Naive thymus-derived CD4-positive, alpha-beta T cell (primary cell): ENCODE data around the gene VWCE. TPM values are rescaled to one million over a fixed set of nuclear protein-coding genes. Genes with fewer than 3 reads are reported as not detected.

ENCODE experiments used
- ATAC-seq: fragments of 150-1000 bp; cut with Tn5 transposase; 2 replicates; pipeline ENCODE4 v1.10.0; 2021; ENCODE audit warnings: mild to moderate bottlenecking, moderate library complexity
- CTCF ChIA-PET: fragments of 350-600 bp; sonication (Branson Sonifier 250); formaldehyde crosslinking; loops from one replicate; lab custom pipeline; 2021; ENCODE audit warnings: antibody characterized with exemption; lab: Charles Lee
- POLR2A ChIA-PET: fragments of 350-600 bp; sonication (Branson Sonifier 250); formaldehyde crosslinking; loops from one replicate; lab custom pipeline; 2021; ENCODE audit warnings: antibody characterized with exemption, inconsistent platforms; lab: Charles Lee
- DNase-seq, 9 donors: peaks; one replicate each; pipeline versions ENCODE4 v3.0.0 to v3.0.0-alpha.2; 2020 to 2022; ENCODE audit warnings: mixed read lengths in 1 of 9
- H3K27ac ChIP-seq: one replicate; pipeline ENCODE4 v1.7.0; 2013; ENCODE audit warnings: mild to moderate bottlenecking, low read depth, low read length, moderate library complexity
- H3K27me3 ChIP-seq, 2 donors: one replicate each; pipeline ENCODE4 v1.7.0; 2013; ENCODE audit warnings: low read length in 2 of 2, mild to moderate bottlenecking in 2 of 2, moderate library complexity in 2 of 2; ENCODE audit not compliant: control insufficient read depth in 2 of 2, insufficient read depth in 2 of 2
- H3K36me3 ChIP-seq, 3 experiments: 1 replicate in 2 of 3; 2 replicates in 1 of 3; pipeline ENCODE4 v1.7.0; 2013; ENCODE audit warnings: low read length in 3 of 3, mild to moderate bottlenecking in 3 of 3, moderate library complexity in 1 of 3; ENCODE audit not compliant: insufficient read depth in 3 of 3, control insufficient read depth in 2 of 3
- H3K4me1 ChIP-seq, 2 donors: one replicate each; pipeline ENCODE4 v1.7.0; 2013; ENCODE audit warnings: low read length in 2 of 2, mild to moderate bottlenecking in 2 of 2, moderate library complexity in 1 of 2; ENCODE audit not compliant: control insufficient read depth in 2 of 2, insufficient read depth in 2 of 2
- H3K4me3 ChIP-seq: 2 replicates; pipeline ENCODE4 v1.7.0; 2013; ENCODE audit warnings: mild to moderate bottlenecking, low read length
- H3K9me3 ChIP-seq, 3 experiments: 1 replicate in 2 of 3; 2 replicates in 1 of 3; pipeline ENCODE4 v1.7.0; 2013; ENCODE audit warnings: low read length in 3 of 3; ENCODE audit not compliant: control insufficient read depth in 2 of 3
- H3K27ac Mint-ChIP-seq, 9 donors: one replicate each; pipeline ENCODE4 v1.8.0; 2020 to 2022; ENCODE audit warnings: mixed read lengths in 9 of 9, mild to moderate bottlenecking in 8 of 9, moderate library complexity in 5 of 9, inconsistent platforms in 2 of 9
- H3K27me3 Mint-ChIP-seq, 5 donors: one replicate each; pipeline ENCODE4 v1.8.0; 2021 to 2022; ENCODE audit warnings: mixed read lengths in 5 of 5, mild to moderate bottlenecking in 1 of 5
- H3K36me3 Mint-ChIP-seq, 5 donors: one replicate each; pipeline ENCODE4 v1.8.0; 2020 to 2022; ENCODE audit warnings: mixed read lengths in 5 of 5, mild to moderate bottlenecking in 3 of 5, inconsistent platforms in 1 of 5
- H3K4me1 Mint-ChIP-seq, 7 donors: one replicate each; pipeline ENCODE4 v1.8.0; 2020 to 2022; ENCODE audit warnings: mixed read lengths in 7 of 7, mild to moderate bottlenecking in 3 of 7, inconsistent platforms in 1 of 7
- H3K4me3 Mint-ChIP-seq, 10 donors: one replicate each; pipeline ENCODE4 v1.8.0; 2020 to 2022; ENCODE audit warnings: mild to moderate bottlenecking in 10 of 10, mixed read lengths in 10 of 10, moderate library complexity in 6 of 10, inconsistent platforms in 2 of 10
- H3K9me3 Mint-ChIP-seq, 11 donors: one replicate each; pipeline ENCODE4 v1.8.0; 2020 to 2022; ENCODE audit warnings: mixed read lengths in 11 of 11, mild to moderate bottlenecking in 4 of 11, inconsistent platforms in 1 of 11, moderate library complexity in 1 of 11
- intact Hi-C, 2 donors: fragments of 100-400 bp; cut with micrococcal nuclease; formaldehyde crosslinking; loops; one replicate each; pipeline ENCODE4 v1.15.1; 2023
- polyA plus RNA-seq, 2 donors: library from polyadenylated mRNA; unstranded; fragments of 300-500 nt; fragmentation: Illumina TruSeq; gene quantifications; one replicate each; pipeline ENCODE4 v1.2.3, GENCODE V29; 2021
- total RNA-seq, 6 experiments: library from RNA in 5 of 6; stranded (reverse) in 5 of 6; gene quantifications; 1 replicate in 5 of 6; 2 replicates in 1 of 6; pipeline ENCODE4 v1.2.3 and lab custom pipeline; 2021 to 2026

Gene VWCE
- total and polyA plus RNA-seq, 7 experiments from 2014 or later = 0.16 to 3.8 (median 0.49) TPM; not detected in 2

DNA sequence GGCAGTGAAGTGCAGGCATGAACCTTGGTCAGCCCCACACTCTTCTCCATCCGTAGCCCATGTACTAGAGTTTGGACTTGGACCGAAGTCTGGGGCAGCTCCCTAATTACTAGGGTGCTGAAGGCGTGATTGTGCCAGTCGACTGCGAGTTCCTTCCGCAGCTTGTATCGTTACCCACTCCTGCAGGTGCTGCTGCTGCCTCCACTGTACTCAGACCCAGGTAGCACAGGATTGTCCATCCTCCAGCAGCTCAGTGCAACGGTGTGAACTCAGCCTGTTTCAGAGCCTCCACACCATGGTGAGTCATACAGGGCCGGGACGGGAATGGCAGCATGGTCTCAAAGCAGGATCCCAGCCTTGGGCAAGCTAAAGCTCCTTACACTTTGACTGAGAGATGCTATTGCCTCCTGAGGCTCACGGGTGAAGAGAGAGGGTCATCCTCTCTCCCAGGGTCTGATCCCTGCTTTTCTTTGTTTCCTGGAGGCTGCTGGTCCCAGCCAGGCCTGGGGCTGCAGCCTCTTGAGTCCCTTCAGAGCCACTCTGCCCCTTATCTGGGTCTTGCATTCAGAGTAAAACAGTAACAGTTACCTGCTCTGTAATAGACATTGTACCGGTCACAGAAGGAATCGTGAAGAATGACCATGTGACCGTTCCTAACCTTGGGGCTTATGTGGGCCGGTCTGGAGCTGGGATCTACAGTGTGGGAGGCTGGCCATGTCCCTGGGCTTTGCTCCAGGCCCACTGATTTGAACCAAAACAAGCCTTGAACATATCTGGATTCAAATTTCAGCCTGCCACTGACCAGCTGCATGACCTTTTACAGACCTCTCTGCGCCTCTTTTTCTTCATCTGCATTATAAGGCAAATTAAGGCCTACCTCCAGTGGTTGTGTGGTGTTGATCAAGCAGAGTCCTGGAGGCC, 39.6 kb upstream of the VWCE start:
- H3K4me3 ChIP-seq = no peak overlapping the region
- H3K27me3 Mint-ChIP-seq = no peaks in the 10 kb centered on the region
- peaks cover 0 to 15% (median 3%) of the 10 kb centered on the region in 3 experiments for H3K36me3 ChIP-seq
- H3K27ac Mint-ChIP-seq = peak overlapping the region; percentile 91 to 100 (median 98)
- H3K4me3 Mint-ChIP-seq = peak overlapping the region; percentile 83 to 100 (median 95)
- ATAC-seq (no peak), DNase-seq (no peak)
- peaks cover 27 to 30% of the 10 kb centered on the region in 2 donors for H3K4me1 ChIP-seq
- no peaks in the 10 kb centered on the region for H3K9me3 ChIP-seq
- ChIA-PET POLR2A (interaction anchor here (0.5 to 5.7 kb wide), 10 partner anchors 27 to 316 kb away, joined by 3 to 82 read pairs (median 4); partner anchors contain the start of genes CPSF7, CYB561A3, SDHAF2 and TMEM138), CTCF (interaction anchor here (1.7 to 7.2 kb wide), 6 partner anchors 28 to 101 kb away, joined by 5 to 184 read pairs (median 30); partner anchors contain the start of genes CYB561A3, TMEM138 and TMEM216)
- peak overlapping the region; percentile 99 for H3K27ac ChIP-seq
- peaks cover 0 to 3% (median 0%) of the 10 kb centered on the region in 11 donors for H3K9me3 Mint-ChIP-seq
- no peaks in the 10 kb centered on the region for H3K27me3 ChIP-seq
- H3K4me1 Mint-ChIP-seq = peaks cover 30 to 54% (median 52%) of the 10 kb centered on the region in 7 donors
- peaks cover 0 to 15% (median 8%) of the 10 kb centered on the region in 5 donors for H3K36me3 Mint-ChIP-seq
- intact Hi-C loops = loop anchor here in 1 of 2 donors (5.0 kb wide), 2 partner anchors 37 to 427 kb away; partner anchors contain the start of genes PRPF19 and VWCE

DNA sequence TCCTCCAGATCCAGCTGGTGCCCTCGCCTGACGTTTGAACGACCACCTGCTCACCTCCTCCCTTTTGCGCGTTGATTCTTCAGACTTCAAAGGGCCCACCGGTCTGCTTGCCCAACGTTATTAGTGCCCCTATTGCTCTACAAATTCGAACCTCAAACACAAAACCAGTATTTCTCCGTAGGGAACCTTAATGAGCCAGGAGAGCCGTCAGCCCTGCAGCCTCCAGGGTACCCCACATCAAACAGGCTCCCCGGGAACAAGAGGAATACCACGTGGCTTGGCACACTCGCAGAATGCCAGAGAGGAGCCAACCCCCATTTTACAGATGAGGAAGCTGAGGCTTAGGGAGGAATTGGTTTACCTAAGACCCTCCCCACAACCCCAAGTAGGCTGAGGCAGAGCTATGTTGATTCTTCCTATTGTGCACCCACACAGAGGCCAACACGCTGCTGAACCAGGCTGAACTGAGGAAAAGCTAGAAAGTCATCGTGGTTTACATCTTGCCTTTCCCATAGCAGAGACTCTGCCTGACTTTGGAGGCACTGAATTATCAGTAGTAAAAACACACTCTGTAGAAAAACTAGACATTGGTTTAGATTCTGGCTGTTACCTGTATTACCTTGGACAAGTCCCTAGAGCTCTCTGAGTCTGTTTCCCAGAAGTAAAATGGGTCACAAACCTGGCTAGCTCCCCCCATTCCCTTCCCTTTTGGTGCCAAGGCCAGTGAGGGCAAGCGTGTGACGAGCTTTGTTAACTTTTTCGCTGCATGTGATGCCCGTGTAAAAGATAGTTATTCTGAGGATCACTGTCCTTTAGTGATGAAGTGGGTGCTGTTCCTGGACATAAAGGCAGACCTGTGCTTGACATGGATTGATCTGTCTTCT, 38.7 kb upstream of the VWCE start:
- peaks cover 0 to 3% (median 0%) of the 10 kb centered on the region in 11 donors for H3K9me3 Mint-ChIP-seq
- peak overlapping the region; percentile 99 for H3K27ac ChIP-seq
- H3K36me3 ChIP-seq = peaks cover 8 to 23% (median 10%) of the 10 kb centered on the region in 3 experiments
- H3K27me3 Mint-ChIP-seq = no peaks in the 10 kb centered on the region
- CTCF ChIA-PET = interaction anchor here (1.7 to 7.2 kb wide), 5 partner anchors 28 to 102 kb away, joined by 5 to 184 read pairs (median 44); partner anchors contain the start of genes CYB561A3, TMEM138 and TMEM216
- peak in 2 of 9 donors; percentile 4 to 8 for DNase-seq
- POLR2A ChIA-PET = interaction anchor here (0.5 to 5.7 kb wide), 10 partner anchors 24 to 315 kb away, joined by 3 to 82 read pairs (median 4); partner anchors contain the start of genes CPSF7, CYB561A3, SDHAF2 and TMEM138
- peaks cover 27 to 30% of the 10 kb centered on the region in 2 donors for H3K4me1 ChIP-seq
- H3K36me3 Mint-ChIP-seq = peaks cover 0 to 21% (median 10%) of the 10 kb centered on the region in 5 donors
- peak overlapping the region; percentile 91 to 100 (median 98) for H3K27ac Mint-ChIP-seq
- ATAC-seq = no peak
- H3K4me3 Mint-ChIP-seq = peak overlapping the region; percentile 83 to 100 (median 95)
- intact Hi-C loops = loop anchor here (1.0 to 5.0 kb wide), 9 partner anchors 29 to 493 kb away; partner anchors contain the start of genes PRPF19 (in 2 of the 2), SDHAF2 (in 2 of the 2), TMEM138 (in 2 of the 2) and VPS37C (in 2 of the 2)
- no peaks in the 10 kb centered on the region for H3K9me3 ChIP-seq
- H3K4me3 ChIP-seq = peak overlapping the region; percentile 84
- H3K4me1 Mint-ChIP-seq = peaks cover 33 to 62% (median 59%) of the 10 kb centered on the region in 7 donors
- H3K27me3 ChIP-seq = no peaks in the 10 kb centered on the region

DNA sequence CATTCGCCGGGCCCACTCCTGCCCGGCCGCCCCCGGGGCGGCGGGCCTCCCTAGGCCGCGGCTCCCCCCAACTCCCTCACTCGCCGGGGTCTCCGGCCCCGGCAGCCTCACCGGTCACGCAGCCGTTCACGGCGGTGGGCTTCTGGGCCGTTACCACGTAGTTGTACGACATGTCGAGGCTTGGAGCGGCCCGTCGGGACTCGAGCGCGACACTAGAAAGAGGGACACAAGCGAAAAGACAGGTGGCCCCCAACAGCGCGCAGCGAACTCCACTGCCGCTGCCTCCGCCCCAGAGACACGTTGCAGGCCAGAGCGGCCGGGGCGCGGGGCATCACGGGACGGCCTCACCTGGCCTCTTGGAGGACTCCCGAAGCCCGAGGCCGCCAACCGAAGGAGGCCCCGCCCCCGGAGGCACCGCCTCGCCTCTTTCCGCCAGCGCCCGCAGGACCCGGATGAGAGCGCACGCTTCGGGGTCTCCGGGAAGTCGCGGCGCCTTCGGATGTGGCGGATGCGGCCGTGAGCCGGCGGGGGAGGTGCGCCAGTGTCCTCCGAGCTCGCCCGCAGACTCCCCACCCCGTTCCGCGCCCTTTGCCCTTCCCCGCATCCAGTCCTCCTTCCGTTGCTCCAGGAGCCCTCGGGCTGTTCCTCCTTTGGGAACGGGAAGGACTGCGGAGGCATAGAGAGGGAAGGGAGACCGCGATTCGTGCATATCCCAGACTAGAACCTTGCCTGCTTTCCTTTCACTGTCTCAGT, 37.9 kb upstream of the VWCE start, which contains the start of the genes DDB1 and TKFC:
Gene DDB1 (minus strand): TSS at position 309 of the 753 bp plus-strand sequence. CDS start 137 bp downstream, at position 172.
Gene TKFC (plus strand): TSS at position 432 of the 753 bp plus-strand sequence. CDS start 1,501 bp downstream, outside the sequence.
- CTCF ChIA-PET = interaction anchor here (1.7 to 7.2 kb wide), 4 partner anchors 29 to 102 kb away, joined by 5 to 184 read pairs (median 49); partner anchors contain the start of genes CYB561A3, TMEM138 and TMEM216
- POLR2A ChIA-PET = interaction anchor here (0.9 to 5.7 kb wide), 8 partner anchors 25 to 315 kb away, joined by 3 to 82 read pairs (median 10); partner anchors contain the start of genes CPSF7, CYB561A3, SDHAF2 and TMEM138
- H3K4me3 Mint-ChIP-seq = peak within 1 kb of the TSS; percentile 83 to 100 (median 95)
- intact Hi-C loops = loop anchor here (1.0 to 5.0 kb wide), 9 partner anchors 29 to 492 kb away; partner anchors contain the start of genes PRPF19 (in 2 of the 2), SDHAF2 (in 2 of the 2), TMEM138 (in 2 of the 2) and VPS37C (in 2 of the 2)
- H3K4me1 ChIP-seq = peaks cover 27 to 30% of the 10 kb centered on the region in 2 donors
- H3K36me3 Mint-ChIP-seq = peaks cover 0 to 22% (median 12%) of the 10 kb centered on the region in 5 donors
- no peaks in the 10 kb centered on the region for H3K27me3 Mint-ChIP-seq
- DNase-seq (peak; percentile 91 to 99 (median 97)), ATAC-seq (peak; percentile 96)
- no peaks in the 10 kb centered on the region for H3K27me3 ChIP-seq
- H3K4me1 Mint-ChIP-seq = peaks cover 33 to 67% (median 64%) of the 10 kb centered on the region in 7 donors
- no peaks in the 10 kb centered on the region for H3K9me3 ChIP-seq
- H3K27ac Mint-ChIP-seq = peak within 1 kb of the TSS; percentile 91 to 100 (median 98)
- H3K36me3 ChIP-seq = peaks cover 10 to 21% (median 12%) of the 10 kb centered on the region in 3 experiments
- H3K27ac ChIP-seq = peak within 1 kb of the TSS; percentile 99
- peak within 1 kb of the TSS; percentile 84 for H3K4me3 ChIP-seq
- H3K9me3 Mint-ChIP-seq = peaks cover 0 to 3% (median 0%) of the 10 kb centered on the region in 11 donors

DNA sequence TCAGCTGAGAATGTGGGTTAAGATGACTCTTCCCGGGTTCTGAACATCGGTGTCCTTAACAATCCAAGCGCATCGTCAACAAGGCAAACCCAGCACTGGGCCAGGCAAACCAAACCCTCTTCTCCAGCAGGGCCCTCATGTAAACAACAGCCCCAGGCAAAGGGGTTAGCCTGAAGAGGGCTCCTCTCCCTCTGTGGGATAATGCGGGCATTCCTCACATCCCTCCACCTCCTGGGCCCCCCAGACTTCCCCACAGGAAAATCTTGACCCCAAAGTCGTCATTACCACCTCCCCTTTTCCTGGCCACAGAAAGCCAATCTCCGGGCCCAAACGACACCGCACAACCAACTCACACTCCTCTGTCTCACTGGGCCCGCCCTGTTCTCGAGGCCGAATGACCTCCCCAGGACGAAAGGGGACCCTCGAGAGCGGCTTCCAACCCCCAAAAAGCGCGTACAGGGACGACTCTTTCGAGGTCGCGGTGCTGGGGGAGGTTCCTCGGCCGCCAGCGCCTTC, 37.2 kb upstream of the VWCE start:
- Mint-ChIP-seq H3K4me3 (peak overlapping the region; percentile 83 to 100 (median 95)), H3K36me3 (peaks cover 0 to 28% (median 13%) of the 10 kb centered on the region in 5 donors), H3K27ac (peak overlapping the region; percentile 91 to 99 (median 98)), H3K27me3 (no peaks in the 10 kb centered on the region), H3K9me3 (peaks cover 0 to 3% (median 0%) of the 10 kb centered on the region in 11 donors), H3K4me1 (peaks cover 36 to 73% (median 71%) of the 10 kb centered on the region in 7 donors)
- intact Hi-C loops = loop anchor here (2.0 to 5.0 kb wide), 5 partner anchors 35 to 492 kb away; partner anchors contain the start of genes PRPF19 (in 2 of the 2), VPS37C (in 1 of the 2) and VWCE (in 1 of the 2)
- peaks cover 27 to 30% of the 10 kb centered on the region in 2 donors for H3K4me1 ChIP-seq
- H3K36me3 ChIP-seq = peaks cover 10 to 26% (median 12%) of the 10 kb centered on the region in 3 experiments
- POLR2A ChIA-PET = interaction anchor here (0.6 to 1.8 kb wide), 3 partner anchors 30 to 61 kb away, joined by 3 to 10 read pairs (median 3); partner anchors contain the start of genes CYB561A3 and TMEM138
- H3K27ac ChIP-seq = peak overlapping the region; percentile 99
- H3K9me3 ChIP-seq = no peaks in the 10 kb centered on the region
- peak in 1 of 9 donors; percentile 6 for DNase-seq
- peak overlapping the region; percentile 84 for H3K4me3 ChIP-seq
- H3K27me3 ChIP-seq = no peaks in the 10 kb centered on the region
- CTCF ChIA-PET = interaction anchor here (0.6 to 1.2 kb wide), 2 partner anchors 53 to 486 kb away, joined by 5 read pairs; no protein-coding TSS in a partner anchor
- no peak for ATAC-seq
